ENCODE measurements around the gene DGKI.

Gene DGKI

GRCh38 chr7:137787301-137787976, 59.3 kb downstream of the DGKI start:
- DNase-seq, result peak; percentile 54

- DNase-seq, result no peak
Measured at GRCh38 chr7:137778511-137778910, 68.3 kb downstream of the DGKI start.

- DNase-seq, result no peak
Measured at GRCh38 chr7:137774793-137775201, 72.0 kb downstream of the DGKI start.

- DNase-seq, result peak; percentile 84
Measured at GRCh38 chr7:137772748-137773147, 74.0 kb downstream of the DGKI start.

- DNase-seq, result peak; percentile 52
Measured at GRCh38 chr7:137772316-137772715, 74.5 kb downstream of the DGKI start.

- DNase-seq, result peak; percentile 93
Measured at GRCh38 chr7:137771679-137772078, 75.1 kb downstream of the DGKI start.

- DNase-seq, result no peak
Measured at GRCh38 chr7:137771273-137771672, 75.5 kb downstream of the DGKI start.

- peak; percentile 57 for DNase-seq
Measured at GRCh38 chr7:137768366-137768765, 78.4 kb downstream of the DGKI start.

GRCh38 chr7:137762334-137762733, 84.4 kb downstream of the DGKI start:
- no peak for DNase-seq

GRCh38 chr7:137760111-137760510, 86.7 kb downstream of the DGKI start:
- DNase-seq, result no peak

- DNase-seq, result peak; percentile 58
Measured at GRCh38 chr7:137757146-137757925, 89.4 kb downstream of the DGKI start.

GRCh38 chr7:137755846-137756651, 90.7 kb downstream of the DGKI start:
- DNase-seq, result no peak

- no peak for DNase-seq
Measured at GRCh38 chr7:137755427-137755826, 91.3 kb downstream of the DGKI start.

- peak; percentile 30 for DNase-seq
Measured at GRCh38 chr7:137753948-137754851, 92.6 kb downstream of the DGKI start.

GRCh38 chr7:137753575-137753947, 93.2 kb downstream of the DGKI start:
- no peak for DNase-seq

GRCh38 chr7:137753067-137753466, 93.7 kb downstream of the DGKI start:
- DNase-seq, result no peak

- no peak for DNase-seq
Measured at GRCh38 chr7:137751361-137752009, 95.3 kb downstream of the DGKI start.

GRCh38 chr7:137747359-137748031, 99.3 kb downstream of the DGKI start:
- no peak for DNase-seq

- DNase-seq, result no peak
Measured at GRCh38 chr7:137743021-137743420, 103.8 kb downstream of the DGKI start.

- no peak for DNase-seq
Measured at GRCh38 chr7:137742051-137742450, 104.7 kb downstream of the DGKI start.

GRCh38 chr7:137741443-137741842, 105.3 kb downstream of the DGKI start:
- no peak for DNase-seq

Measured in fibroblast of skin of scalp (primary cell).